NCI-H1048 (cell line): ENCODE measurements around the gene TPSG1.
"Not testable (repeated sequence)": the region's sequence is repeated elsewhere in the genome, so short reads cannot be mapped to it uniquely, and the experiment has no call there.

ENCODE experiments used
- DNase-seq: peaks from one replicate; lab custom pipeline; 2025; lab: John Stamatoyannopoulos, UW

Gene TPSG1

GRCh38 chr16:1215574-1216295 is 9.3 kb downstream of the TPSG1 start:
- DNase-seq: no peak

DNA sequence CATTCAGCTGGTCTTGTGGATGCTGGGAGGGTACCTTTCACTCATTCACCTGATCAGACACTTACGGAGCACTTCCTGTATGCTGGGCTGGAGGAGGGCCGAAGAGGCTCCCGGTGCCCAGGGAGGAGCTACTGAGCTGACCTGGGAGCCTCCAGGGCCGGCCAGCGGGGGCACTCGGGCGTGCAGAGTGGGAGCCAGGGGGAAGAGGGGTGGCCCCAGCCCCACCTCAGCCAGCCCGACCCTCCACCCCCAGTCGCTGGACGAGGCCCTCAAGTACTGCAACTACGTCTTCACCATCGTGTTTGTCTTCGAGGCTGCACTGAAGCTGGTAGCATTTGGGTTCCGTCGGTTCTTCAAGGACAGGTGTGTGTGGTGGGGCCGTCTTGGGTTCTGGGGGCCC is 10.3 kb downstream of the TPSG1 start:
- no peak for DNase-seq

GRCh38 chr16:1213796-1214372 is 11.2 kb downstream of the TPSG1 start:
- no peak for DNase-seq

- no peak for DNase-seq
These were observed 11.8 kb downstream of the TPSG1 start for GRCh38 chr16:1213231-1213630.

DNA sequence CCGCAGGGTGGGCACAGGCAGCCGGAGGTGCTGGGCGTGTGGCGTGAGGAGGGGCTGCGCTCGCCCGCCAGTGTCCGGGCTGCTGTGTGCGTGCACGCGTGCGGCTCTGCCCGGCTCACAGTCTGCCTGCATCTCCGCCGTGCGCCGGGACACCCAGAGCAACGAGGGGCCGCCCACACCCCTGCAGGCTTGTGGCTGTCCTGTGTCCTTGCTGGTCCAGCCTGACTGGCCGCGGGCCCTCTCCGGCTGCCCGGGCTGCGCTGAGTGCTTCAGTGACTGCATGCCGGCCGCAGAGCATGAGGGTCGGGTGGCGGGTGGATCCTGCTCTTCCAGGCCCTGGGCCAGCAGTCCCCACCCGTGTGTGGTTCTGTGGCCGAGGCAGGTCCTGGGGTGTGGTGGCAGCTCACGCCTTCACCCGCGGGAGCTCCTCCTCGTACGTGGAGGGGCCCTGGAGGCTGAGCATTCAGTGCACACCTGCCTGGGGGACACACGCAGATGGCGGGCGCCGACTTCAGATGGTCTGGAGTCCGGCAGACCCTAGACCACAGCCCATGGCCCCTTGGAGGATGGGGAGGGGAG is 12.4 kb downstream of the TPSG1 start:
- DNase-seq: no peak

DNA sequence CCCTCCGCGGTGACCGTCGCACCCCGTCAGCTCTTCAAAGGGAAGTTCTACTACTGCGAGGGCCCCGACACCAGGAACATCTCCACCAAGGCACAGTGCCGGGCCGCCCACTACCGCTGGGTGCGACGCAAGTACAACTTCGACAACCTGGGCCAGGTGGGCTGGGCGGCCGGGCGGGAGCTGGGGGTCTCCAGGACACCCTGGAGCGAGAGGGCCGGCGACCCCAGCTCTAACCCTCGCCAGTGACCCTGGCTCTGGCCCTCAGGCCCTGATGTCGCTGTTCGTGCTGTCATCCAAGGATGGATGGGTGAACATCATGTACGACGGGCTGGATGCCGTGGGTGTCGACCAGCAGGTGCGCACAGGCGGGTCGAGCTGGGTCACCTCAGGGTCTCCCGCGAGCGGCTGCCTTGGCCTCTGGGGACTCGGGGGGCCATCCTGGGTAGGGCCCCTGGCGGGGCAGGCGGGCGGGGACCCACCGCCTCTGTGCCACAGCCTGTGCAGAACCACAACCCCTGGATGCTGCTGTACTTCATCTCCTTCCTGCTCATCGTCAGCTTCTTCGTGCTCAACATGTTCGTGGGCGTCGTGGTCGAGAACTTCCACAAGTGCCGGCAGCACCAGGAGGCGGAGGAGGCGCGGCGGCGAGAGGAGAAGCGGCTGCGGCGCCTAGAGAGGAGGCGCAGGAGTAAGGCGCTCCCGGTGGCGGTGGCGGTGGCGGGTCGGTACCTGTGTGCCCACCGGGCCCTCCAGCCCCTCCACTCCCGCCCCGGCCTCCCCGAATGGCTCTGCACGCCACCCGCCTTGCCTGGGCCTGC is 13.4 kb downstream of the TPSG1 start:
- DNase-seq: no peak

DNA sequence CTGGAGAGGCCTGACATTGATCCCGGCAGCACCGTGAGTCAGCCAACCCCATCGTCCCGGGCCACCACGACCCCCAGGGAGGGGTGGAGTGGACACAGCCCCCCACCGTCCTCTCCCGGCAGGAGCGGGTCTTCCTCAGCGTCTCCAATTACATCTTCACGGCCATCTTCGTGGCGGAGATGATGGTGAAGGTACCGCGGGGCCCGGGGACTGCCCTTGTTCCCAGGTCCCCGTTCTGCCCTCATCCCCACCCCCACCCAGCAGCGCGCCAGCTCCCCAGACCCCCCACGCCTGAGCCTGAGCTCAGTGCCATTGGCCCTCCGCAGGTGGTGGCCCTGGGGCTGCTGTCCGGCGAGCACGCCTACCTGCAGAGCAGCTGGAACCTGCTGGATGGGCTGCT is 14.6 kb downstream of the TPSG1 start:
- DNase-seq: no peak

DNA sequence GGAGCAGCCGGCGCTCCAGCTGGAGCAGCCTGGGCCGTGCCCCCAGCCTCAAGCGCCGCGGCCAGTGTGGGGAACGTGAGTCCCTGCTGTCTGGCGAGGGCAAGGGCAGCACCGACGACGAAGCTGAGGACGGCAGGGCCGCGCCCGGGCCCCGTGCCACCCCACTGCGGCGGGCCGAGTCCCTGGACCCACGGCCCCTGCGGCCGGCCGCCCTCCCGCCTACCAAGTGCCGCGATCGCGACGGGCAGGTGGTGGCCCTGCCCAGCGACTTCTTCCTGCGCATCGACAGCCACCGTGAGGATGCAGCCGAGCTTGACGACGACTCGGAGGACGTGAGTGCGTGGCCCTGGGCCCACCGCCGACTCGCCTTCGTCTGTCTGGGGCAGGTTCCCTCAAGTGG is 16.0 kb downstream of the TPSG1 start:
- DNase-seq: no peak

- no peak for DNase-seq
These were observed 16.7 kb downstream of the TPSG1 start for GRCh38 chr16:1208239-1208830.

- DNase-seq: no peak
These were observed 18.3 kb downstream of the TPSG1 start for GRCh38 chr16:1206786-1207185.

DNA sequence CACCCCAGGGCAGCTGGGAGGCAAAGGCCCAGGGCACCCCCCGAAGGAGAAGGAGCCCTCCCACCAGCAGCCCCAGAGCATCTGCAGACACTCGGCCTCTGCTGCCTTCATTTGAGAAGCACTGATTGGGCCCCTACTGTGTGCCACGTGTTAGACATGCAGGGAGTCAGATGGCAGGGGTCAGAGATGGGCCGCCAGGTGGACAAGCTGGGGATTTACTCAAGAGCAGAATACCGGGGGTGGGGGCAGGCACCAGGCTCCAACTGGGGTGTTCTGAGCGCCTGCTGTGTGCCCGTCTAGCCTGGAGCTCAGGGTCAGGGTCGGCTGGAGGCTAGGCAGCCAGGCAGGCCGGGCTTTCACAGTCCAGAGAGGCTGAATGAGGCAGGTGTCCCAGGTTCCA is 18.7 kb downstream of the TPSG1 start:
- DNase-seq: no peak

GRCh38 chr16:1204933-1205332 is 20.1 kb downstream of the TPSG1 start:
- no peak for DNase-seq

GRCh38 chr16:1202274-1202673 is 22.8 kb downstream of the TPSG1 start:
- no peak for DNase-seq

GRCh38 chr16:1201444-1201843 is 23.6 kb downstream of the TPSG1 start:
- DNase-seq: no peak

GRCh38 chr16:1200014-1200627 is 24.9 kb downstream of the TPSG1 start:
- DNase-seq: no peak

DNA sequence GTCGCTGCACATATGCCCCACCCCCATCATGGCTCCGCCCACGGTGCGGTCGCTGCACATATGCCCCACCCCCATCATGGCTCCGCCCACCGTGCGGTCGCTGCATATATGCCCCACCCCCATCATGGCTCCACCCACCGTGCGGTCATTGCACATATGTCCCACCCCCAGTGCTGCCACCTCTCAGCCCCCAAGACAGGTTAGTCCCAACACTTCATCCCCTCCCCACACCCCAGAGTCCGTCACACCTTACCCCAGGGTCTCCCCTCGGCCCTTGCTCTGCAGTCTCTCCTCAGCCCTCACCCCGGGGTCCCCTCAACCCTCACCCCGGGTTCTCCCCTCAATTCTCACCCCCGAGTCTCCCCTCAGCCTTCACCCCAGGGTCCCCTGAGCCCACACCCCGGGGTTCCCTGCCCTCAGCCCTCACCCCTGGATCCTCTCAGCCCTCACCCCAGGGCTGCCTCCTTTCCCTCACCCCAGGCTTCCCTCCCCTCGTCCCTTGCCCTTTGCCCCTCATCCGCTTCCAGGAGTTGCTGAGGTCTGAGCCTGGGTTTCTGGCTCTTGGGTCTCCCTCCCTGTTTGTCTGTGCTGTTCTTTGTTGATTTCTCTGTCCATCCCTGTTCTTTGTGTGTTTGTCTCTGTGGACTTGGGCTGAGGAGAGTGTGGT is 25.6 kb downstream of the TPSG1 start:
- no peak for DNase-seq

- not testable (repeated sequence) for DNase-seq
These were observed 26.3 kb downstream of the TPSG1 start for GRCh38 chr16:1198671-1199346.

GRCh38 chr16:1198194-1198593 is 26.9 kb downstream of the TPSG1 start:
- DNase-seq: no peak

- no peak for DNase-seq
These were observed 27.7 kb downstream of the TPSG1 start for GRCh38 chr16:1197237-1197866.

DNA sequence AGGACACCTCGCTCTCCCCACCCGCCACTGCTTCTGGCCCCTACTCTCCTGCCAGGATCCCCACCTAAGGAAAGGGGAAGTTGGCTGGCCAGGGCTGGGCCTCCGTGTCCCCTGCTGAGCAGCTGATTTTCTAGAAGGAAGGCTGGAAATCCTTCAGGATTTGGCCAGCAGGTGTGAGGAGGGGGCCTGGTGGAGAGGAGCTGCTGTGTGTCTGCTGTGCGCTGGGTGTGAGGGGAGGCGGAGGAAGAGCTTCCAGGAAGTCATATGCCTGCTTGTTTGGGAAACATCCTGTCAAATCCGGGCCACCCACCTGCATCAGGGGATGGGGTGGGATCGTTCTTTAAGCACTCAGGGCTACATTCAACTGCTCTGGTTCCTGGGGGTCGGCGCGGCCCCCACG is 28.6 kb downstream of the TPSG1 start:
- no peak for DNase-seq

- DNase-seq: no peak
These were observed 29.7 kb downstream of the TPSG1 start for GRCh38 chr16:1195393-1195666.
